ENCODE measurements around the gene TBC1D22A.
"Not testable (repeated sequence)": the region's sequence is repeated elsewhere in the genome, so short reads cannot be mapped to it uniquely, and the experiment has no call there.

Gene TBC1D22A

GRCh38 chr22:46773076-46773475, 10.6 kb downstream of the TBC1D22A start:
- no peak for DNase-seq (ENCODE audit: low read depth in 2 of 2, low spot score in 1 of 2)

- DNase-seq (ENCODE audit: low read depth in 2 of 2, low spot score in 1 of 2): no peak
These were observed 12.0 kb downstream of the TBC1D22A start for GRCh38 chr22:46774253-46774979.

DNA sequence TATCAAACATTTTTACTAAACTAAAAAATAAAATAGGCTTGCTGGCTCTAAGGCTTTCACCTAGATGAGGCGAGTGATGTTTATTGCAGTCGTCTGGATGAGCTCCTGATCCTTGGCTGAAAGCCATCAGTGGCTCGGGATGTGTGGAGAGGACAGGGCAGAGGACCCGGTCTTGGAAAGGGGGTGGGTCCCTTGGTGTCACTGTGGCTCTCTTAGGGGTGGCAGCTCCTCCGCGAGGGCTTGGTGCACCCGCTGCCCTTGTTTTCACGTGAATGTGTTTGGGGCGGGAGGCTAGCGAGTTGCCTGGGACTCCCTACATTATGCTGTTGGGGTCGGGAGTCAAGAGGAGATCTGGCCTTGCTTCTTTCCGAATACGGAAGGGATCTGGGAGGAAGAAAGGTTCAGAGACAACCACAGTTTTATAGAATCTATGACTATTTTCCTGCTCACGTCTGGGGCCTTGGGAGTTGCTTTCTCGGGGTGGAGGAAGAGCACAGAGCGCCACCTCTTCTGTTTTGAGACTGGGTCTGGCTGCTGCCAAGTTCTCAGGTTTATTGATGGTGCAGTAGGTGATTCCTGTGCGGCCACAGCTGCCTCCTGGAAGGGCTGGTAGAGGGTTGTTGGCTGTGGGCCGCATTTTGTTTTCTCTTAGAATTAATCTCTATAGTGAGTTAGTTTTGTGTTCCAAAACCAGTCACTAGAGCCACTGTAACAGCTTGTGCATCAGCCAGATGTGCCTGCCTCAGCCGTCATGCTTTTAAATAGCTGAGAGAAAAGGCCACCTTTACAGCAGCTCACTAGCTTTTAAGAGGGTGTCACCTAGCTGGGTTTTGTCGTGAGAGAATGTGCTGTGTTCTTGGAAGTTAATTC, 12.8 kb downstream of the TBC1D22A start:
- no peak for DNase-seq (ENCODE audit: low read depth in 2 of 2, low spot score in 1 of 2)

DNA sequence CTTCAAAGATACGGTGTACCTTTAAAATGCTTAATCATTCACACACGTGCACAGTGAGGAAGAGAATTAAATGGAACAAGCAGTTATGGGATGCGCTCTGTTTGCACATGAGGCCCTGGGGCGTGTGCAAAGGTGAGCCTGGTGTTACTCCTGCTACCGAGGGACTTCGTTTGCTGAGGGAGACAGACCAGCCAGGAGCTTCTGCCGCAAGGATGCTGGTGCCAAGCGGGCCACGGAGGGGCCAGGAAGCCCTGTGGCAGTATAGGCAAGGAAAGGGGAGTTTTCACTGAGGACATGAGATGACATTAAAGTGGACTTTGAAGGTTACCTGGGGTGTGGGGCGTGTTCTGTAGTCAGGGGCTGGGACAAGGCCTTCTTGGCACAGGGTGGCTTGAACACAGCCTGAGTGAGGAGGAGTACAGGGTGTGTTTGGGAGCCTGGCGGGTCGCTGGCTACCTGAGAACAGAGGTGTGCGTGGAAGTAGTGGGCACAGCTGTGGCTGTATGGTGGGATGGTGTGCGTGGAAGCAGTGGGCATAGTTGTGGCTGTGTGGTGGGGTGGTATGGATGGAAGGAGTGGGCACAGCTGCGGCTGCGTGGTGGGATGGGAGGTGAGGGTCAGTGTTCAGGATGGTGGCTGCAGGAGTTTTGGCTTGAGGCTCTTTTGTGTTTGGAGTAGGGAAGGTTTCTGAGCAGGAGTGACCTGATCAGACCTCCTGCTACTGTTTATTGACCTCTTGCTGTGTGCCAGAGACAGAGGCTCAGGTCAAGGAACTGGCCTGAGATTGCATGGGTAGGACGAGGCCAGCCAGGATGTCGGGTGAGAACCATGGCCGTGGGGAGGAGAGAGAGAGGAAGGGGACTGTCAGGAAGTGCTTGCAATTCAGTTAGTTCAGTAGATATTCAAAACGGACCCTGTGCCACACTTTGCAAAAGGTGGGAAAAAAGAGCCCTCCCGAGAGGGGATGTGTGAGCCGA, 13.7 kb downstream of the TBC1D22A start:
- DNase-seq (ENCODE audit: low read depth in 2 of 2, low spot score in 1 of 2): no peak

GRCh38 chr22:46776876-46777608, 14.6 kb downstream of the TBC1D22A start:
- DNase-seq (ENCODE audit: low read depth in 2 of 2, low spot score in 1 of 2): no peak

DNA sequence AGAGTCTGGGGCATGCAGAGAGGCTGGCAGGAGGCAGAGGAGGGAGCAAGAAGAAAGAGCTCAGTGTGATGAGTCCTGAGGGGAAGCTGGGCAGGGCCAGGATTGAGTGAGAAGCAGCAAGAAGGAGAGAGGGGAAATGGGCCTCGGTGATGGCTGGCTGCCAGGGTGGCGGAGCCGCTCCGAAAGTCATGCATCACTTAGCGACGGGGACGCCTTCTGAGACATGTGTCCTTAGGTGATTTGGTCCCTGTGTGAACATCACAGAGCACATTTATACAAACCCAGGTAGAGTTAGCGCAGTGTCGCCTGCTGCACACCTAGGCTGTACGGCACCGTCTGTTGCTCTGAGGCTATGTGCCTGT, 15.1 kb downstream of the TBC1D22A start:
- DNase-seq (ENCODE audit: low read depth in 2 of 2, low spot score in 1 of 2): no peak

DNA sequence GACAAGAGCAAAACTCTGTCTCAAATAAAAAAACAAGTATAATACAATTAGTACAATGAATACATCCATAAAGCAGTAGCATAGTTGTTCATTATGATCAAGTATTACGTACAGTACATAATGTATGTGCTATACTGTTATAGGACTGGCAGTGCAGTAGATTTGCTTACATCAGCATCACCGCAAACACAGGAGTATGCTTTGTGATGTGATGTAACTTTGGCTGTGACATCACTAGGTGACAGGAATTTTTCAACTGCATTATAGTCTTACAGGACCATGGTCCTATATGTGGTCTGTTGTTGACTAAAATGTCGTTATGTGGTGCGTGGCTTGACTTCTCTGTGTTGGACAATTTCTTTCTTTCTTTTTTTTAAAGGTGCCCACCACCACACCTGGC, 16.6 kb downstream of the TBC1D22A start:
- no peak for DNase-seq (ENCODE audit: low read depth in 2 of 2, low spot score in 1 of 2)

DNA sequence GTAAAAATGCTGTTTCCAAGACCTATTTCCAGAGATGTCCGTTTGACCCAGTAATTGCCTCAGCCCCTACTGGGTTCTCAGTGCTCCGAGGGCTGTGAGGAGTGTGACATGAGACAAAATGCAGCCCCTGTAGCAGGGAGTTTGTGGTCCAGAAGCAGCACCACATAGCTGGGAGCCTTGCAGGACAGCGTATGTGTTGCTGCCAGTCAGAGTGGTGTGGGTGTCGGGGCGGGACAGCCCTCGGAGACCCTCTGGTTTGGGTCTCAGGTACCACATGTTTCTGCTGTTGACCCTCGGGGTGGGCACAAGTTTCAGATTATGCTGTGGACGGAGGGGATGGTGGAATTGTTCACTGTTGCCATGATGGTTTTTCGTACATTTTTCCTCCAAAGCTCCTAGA, 17.2 kb downstream of the TBC1D22A start:
- no peak for DNase-seq (ENCODE audit: low read depth in 2 of 2, low spot score in 1 of 2)

DNA sequence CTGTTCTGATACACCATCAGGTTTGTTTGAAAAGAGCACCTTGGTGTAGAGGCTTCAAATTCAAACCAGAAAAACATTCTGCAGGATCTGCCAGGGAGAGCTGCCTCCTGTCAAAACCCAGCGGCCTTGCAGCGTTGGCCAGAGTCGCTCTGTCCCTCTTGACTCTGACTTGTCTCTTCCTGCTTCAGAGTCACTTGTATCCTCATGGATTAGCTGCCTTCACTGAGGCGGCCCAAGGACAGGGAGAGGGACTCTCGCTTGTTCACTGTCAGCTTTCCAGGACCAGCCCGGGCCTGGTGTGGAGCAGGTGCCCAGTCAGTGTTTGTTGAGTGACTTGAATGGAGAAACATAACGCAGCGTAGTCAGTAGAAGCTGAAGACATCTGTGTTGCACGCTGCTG, 18.0 kb downstream of the TBC1D22A start:
- no peak for DNase-seq (ENCODE audit: low read depth in 2 of 2, low spot score in 1 of 2)

- no peak for DNase-seq (ENCODE audit: low read depth in 2 of 2, low spot score in 1 of 2)
These were observed 18.8 kb downstream of the TBC1D22A start for GRCh38 chr22:46781291-46781690.

DNA sequence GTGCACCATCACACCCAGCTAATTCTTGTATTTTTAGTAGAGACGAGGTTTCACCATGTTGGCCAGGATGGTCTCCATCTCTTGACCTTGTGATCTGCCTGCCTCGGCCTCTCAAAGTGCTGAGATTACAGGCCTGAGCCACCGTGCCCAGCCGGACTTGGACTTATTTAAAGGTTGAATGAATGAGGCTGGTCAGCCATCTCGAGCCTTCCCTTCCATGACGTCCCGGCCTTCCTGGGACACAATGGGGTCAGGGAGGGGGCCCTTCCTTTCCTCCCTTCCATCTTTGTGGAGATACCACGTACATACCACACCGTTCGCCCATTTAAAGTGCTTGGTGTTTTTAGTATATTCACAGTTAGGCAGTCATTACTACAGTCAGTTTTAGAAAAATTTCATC, 19.8 kb downstream of the TBC1D22A start:
- DNase-seq (ENCODE audit: low read depth in 2 of 2, low spot score in 1 of 2): not testable (repeated sequence)

DNA sequence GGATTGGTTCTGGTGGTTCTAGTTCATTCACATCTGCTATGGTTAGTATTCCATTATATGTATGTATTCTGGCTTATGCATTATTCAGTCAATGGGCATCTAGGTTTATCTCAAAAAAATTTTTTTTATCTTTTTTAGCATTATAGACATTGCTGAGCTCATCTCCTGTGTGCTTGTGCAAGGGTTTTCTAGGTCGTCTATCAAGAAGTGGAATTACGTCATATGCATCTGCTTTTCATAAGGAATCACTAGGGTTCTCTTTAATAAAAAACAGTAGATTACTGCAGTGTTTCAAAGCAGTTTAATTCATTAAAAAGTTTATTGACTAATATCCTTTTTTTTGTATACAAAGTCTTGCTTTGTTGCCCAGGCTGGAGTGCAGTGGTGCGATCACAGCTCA, 21.3 kb downstream of the TBC1D22A start:
- no peak for DNase-seq (ENCODE audit: low read depth in 2 of 2, low spot score in 1 of 2)

DNA sequence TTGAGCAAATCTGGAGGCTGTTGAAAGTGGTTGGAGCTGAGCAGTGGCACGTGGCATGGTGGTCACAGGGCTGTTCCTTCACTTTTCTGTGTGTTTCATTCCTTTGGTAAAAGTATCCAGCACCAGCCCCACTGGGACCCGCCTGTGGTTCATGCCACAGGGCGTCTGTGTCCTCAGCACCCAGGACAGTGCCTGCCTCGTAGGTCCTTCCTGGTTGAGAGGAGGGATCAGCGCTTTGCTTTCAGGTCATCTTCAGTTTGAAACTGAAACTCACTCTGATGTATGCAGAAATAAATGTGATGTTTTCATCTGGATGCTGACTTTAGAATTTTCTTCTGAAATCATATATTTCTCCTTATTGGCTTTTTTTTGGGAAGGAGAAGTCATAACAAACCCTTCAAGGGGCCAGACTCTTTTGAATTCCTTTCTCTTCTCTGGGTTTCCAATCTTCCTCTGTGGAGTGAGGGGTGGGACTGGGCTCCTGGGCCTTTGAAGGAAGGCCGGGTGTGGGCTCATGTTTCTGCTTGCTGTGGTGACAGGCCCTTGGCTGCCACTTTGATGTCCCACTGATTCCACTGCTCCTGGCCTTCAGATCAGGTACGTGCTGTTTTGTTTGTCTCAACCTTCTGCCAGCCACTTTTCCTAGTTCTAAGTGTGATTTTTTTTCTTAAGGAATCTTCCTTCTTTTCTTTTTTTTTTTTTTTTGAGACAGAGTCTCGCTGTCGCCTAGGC, 26.2 kb downstream of the TBC1D22A start:
- DNase-seq (ENCODE audit: low read depth in 2 of 2, low spot score in 1 of 2): no peak

- DNase-seq (ENCODE audit: low read depth in 2 of 2, low spot score in 1 of 2): no peak
These were observed 27.5 kb downstream of the TBC1D22A start for GRCh38 chr22:46789992-46790391.

- DNase-seq (ENCODE audit: low read depth in 2 of 2, low spot score in 1 of 2): peak; percentile 51 to 70
These were observed 28.8 kb downstream of the TBC1D22A start for GRCh38 chr22:46791201-46791731.

DNA sequence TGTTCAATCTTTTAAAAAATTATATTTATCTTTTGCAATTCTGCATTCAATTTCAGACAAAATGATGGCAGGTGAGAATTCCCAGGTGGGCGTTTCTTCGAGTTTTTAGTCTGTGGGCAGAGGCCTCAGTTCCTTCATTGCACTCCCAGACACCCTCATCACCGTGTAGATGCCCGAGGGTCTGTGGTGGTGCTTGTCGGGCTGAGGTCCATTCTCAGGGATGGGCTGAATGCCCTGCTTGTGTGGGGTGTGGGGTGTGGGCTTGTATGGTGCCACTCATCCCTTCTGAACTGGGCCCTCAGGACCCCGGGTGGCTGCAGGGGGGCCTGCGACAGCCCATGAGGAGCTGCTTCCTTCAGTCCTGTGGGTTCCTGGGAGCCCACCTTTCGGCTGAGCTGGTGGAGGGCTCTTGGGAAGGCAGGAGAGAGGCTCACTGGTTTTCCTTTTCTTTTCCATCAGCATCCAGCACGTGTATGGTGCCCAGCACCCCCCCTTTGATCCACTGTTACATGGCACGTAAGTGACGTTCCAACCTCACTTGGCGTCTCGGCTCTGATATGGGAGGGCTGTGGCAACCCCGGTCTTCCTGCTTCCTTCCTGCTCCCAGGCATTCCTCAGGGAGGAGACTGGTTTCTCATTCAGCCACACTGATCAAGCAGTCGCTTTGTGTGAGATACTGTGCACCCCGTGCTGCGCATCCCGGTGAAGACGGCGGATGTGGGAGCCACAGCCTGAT, 29.8 kb downstream of the TBC1D22A start:
- no peak for DNase-seq (ENCODE audit: low read depth in 2 of 2, low spot score in 1 of 2)

GRCh38 chr22:46792841-46793261, 30.4 kb downstream of the TBC1D22A start:
- no peak for DNase-seq (ENCODE audit: low read depth in 2 of 2, low spot score in 1 of 2)

- no peak for DNase-seq (ENCODE audit: low read depth in 2 of 2, low spot score in 1 of 2)
These were observed 31.0 kb downstream of the TBC1D22A start for GRCh38 chr22:46793497-46793896.

DNA sequence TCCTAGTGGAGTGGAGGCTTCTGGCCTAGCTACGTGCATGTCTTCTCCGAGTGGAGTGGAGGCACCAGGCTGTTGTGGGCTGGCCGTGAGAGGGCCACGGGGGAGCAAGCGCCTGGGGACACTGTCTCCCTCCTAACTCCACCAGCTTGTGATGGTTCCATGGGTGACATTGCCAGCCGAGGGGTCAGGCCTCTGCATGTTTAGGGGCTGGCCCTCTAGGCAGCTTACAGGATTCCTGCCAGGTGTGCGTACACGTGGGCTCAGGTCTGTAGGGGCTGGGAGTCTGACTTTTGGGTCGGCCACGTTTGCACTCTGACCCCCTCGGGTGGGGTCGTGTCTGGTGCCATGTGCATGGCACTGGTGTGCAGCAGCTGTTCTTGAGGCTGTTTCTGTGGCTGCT, 31.6 kb downstream of the TBC1D22A start:
- no peak for DNase-seq (ENCODE audit: low read depth in 2 of 2, low spot score in 1 of 2)
